WERI-Rb-1 (cell line): ENCODE measurements around the gene KIF13A.

ENCODE experiments used
- DNase-seq: peaks from one replicate; pipeline ENCODE4 v3.0.0-alpha.2; 2020
- H3K27ac ChIP-seq: fragments of 250-450 bp; sonication (Bioruptor Pico); 2 replicates; pipeline ENCODE4 v1.5.1; 2020; ENCODE audit warnings: mild to moderate bottlenecking, moderate library complexity
- H3K27me3 ChIP-seq: fragments of 250-450 bp; sonication (Bioruptor Pico); 2 replicates; pipeline ENCODE4 v1.5.1; 2021; ENCODE audit warnings: mild to moderate bottlenecking, low read depth, moderate library complexity; ENCODE audit not compliant: insufficient read depth, severe bottlenecking
- H3K36me3 ChIP-seq: fragments of 250-450 bp; sonication (Bioruptor Pico); 2 replicates; pipeline ENCODE4 v1.5.1; 2020; ENCODE audit warnings: mild to moderate bottlenecking, moderate library complexity
- H3K4me3 ChIP-seq: 2 replicates; pipeline ENCODE4 v1.5.1; 2011; ENCODE audit warnings: low read depth, mild to moderate bottlenecking, control low read depth, low read length
- H3K9me3 ChIP-seq: fragments of 250-450 bp; sonication (Bioruptor Pico); 2 replicates; pipeline ENCODE4 v1.5.1; 2021; ENCODE audit warnings: mild to moderate bottlenecking, moderate library complexity; ENCODE audit not compliant: severe bottlenecking
- TF ChIP-seq, protein P1 (sequence below): IDR thresholded peaks from 2 replicates; pipeline ENCODE4 v1.5.1; 2011; ENCODE audit warnings: low read depth, mild to moderate bottlenecking, control low read depth, inconsistent platforms, low read length

Gene KIF13A

DNA sequence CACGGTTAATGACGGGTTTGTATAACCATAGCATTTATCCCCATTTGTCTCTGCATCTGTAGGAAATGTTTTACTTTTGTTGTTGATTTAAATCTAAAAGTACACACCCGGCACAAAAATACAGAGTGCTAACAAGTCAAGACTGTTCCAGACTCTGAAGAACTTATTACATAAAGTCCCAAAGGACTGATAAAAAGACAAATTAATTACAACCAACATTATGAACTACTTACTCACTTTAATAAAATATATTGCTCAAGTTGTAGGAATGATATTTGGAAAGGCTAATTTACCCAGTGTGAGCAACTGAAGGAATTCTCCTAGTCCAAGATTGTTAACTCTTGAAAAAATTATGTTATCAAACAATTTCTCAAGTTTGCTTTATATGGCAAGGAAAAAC, 115.6 kb downstream of the KIF13A start:
- no peaks in the 10 kb centered on the region for H3K9me3 ChIP-seq
- no peak overlapping the region for H3K27ac ChIP-seq
- TF ChIP-seq, protein P1, sequence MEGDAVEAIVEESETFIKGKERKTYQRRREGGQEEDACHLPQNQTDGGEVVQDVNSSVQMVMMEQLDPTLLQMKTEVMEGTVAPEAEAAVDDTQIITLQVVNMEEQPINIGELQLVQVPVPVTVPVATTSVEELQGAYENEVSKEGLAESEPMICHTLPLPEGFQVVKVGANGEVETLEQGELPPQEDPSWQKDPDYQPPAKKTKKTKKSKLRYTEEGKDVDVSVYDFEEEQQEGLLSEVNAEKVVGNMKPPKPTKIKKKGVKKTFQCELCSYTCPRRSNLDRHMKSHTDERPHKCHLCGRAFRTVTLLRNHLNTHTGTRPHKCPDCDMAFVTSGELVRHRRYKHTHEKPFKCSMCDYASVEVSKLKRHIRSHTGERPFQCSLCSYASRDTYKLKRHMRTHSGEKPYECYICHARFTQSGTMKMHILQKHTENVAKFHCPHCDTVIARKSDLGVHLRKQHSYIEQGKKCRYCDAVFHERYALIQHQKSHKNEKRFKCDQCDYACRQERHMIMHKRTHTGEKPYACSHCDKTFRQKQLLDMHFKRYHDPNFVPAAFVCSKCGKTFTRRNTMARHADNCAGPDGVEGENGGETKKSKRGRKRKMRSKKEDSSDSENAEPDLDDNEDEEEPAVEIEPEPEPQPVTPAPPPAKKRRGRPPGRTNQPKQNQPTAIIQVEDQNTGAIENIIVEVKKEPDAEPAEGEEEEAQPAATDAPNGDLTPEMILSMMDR: no peak
- H3K27me3 ChIP-seq: no peaks in the 10 kb centered on the region
- H3K4me3 ChIP-seq: no peak overlapping the region
- DNase-seq: no peak
- peaks cover 2% of the 10 kb centered on the region; the same call in 1 of the 2 replicates for H3K36me3 ChIP-seq

DNA sequence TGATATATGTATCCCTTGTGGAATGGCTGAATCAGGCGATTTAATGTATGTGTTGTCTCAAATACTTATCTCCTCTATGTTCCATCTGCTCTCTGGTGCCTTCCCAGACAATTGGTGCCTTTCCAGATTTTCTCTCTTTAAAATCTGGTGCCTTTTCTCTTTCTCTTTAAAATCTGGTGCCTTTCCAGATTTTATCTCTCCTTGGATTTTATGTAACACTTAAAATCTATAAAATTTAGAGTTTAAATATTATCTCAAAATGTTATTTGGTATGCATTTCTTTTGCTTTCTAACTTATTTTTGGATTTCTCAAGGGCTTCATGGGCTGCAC, 116.3 kb downstream of the KIF13A start:
- H3K27ac ChIP-seq: no peak overlapping the region
- TF ChIP-seq, protein P1: no peak
- H3K9me3 ChIP-seq: no peaks in the 10 kb centered on the region
- no peak for DNase-seq
- H3K27me3 ChIP-seq: no peaks in the 10 kb centered on the region
- peaks cover 2% of the 10 kb centered on the region; the same call in 1 of the 2 replicates for H3K36me3 ChIP-seq
- no peak overlapping the region for H3K4me3 ChIP-seq

DNA sequence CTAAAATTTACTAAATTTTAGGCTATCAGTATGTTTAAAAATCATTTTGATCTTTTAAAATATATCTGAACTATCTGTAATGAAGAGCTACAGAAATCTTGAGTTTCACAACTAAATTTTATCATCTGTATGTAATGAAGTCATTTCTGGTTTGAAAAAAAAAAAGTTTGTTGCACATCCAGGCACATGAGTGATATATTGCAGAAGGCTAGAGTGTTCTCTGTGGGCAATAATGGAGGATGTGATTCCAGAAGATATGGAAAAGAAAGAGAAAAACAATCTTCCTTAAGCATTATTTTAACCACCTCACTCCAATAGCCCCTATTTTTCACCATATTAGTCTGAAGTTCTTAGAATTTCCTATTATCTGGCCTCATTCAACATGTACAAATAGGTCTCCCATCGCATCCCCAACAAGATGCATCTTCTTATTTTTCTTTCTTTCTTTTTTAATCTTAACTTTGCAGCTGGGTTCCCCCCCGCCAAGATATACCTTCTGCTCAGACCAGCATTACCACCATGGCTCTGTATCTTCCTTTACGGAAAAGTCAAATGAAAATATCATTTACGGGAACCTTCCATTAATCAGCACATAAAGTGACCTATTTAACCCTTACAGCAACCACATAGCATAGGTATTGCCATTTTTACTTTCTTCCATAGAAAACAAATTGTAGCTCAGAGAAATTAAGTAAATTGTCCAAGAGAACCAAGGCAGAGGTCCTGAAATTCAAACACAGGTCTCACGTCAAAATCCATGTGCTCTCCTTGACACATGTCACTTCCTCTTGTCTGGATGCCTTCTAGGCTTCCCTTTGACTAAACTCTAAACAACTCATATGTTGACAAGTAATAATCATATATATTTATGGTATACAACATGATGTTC, 116.9 kb downstream of the KIF13A start:
- DNase-seq: no peak

DNA sequence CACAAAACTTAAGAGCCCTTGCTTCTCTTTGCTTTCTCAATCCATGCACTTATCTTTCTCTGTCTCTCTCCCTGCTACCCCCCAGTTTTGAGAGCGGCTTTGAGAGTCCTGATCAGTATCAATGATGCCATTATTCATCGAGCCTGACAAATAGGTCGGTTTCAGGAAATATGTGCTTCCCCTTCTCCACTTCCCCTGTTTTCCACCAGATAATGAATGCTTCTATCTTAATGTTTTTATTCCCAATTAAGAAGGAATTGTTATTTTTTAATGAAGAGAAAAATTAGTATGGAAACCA, 117.7 kb downstream of the KIF13A start:
- TF ChIP-seq, protein P1: no peak
- peaks cover 2% of the 10 kb centered on the region; the same call in 1 of the 2 replicates for H3K36me3 ChIP-seq
- no peak overlapping the region for H3K4me3 ChIP-seq
- no peaks in the 10 kb centered on the region for H3K9me3 ChIP-seq
- no peak for DNase-seq
- no peaks in the 10 kb centered on the region for H3K27me3 ChIP-seq
- H3K27ac ChIP-seq: peak overlapping the region; percentile 60

More for the DNA sequence above, 116.9 kb downstream of the KIF13A start:
- Histone ChIP-seq H3K4me3 (no peak overlapping the region), H3K27me3 (no peaks in the 10 kb centered on the region), H3K27ac (no peak overlapping the region), H3K9me3 (no peaks in the 10 kb centered on the region), H3K36me3 (peaks cover 2% of the 10 kb centered on the region; the same call in 1 of the 2 replicates)
- TF ChIP-seq, protein P1: no peak

DNA sequence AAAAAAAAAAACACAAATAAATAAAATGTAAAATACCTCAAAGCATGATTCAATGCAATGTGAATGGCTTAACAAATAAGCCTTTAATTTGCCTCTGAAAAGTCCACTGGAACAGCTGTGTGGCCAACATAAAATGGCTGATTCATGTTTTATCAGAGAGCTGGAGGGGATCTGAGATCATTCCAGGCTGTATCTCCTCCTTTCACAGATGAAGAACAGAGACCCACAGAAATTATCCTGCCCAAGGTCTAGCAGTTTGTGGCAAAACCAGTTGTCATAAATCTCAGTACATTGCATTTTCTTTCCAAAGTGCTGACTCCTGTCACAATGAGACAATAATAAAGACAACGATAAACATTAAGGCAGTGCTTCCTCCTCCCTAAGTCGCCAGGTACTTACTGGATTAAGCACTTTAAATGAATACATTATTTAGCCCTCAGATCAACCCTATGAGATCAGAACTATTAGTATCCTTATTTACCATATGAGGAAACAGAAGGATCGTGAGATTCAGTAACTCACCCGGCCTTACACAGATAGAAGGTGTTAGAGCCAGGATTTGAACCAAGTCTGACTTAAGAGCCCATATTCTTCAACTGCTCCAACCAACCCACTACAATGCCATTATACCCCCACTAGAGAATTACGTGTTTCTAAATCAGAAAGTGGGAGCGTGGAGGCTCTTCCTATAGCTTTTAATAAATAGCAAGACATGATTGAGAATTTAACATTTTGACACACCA, 118.3 kb downstream of the KIF13A start:
- peak overlapping the region; percentile 60 for H3K27ac ChIP-seq
- peak; percentile 37 for DNase-seq
- TF ChIP-seq, protein P1: no peak
- no peak overlapping the region for H3K4me3 ChIP-seq
- no peaks in the 10 kb centered on the region for H3K9me3 ChIP-seq
- H3K36me3 ChIP-seq: peaks cover 2% of the 10 kb centered on the region; the same call in 1 of the 2 replicates
- no peaks in the 10 kb centered on the region for H3K27me3 ChIP-seq
